Femur (tissue), 1 donor: ENCODE results near the gene SVOPL.

Experiments used
- DNase-seq: peaks from one replicate; pipeline ENCODE4 v3.0.0-alpha.2; 2017

The SVOPL gene

GRCh38 chr7:138553805-138554204 is 147.4 kb downstream of the SVOPL start:
- no peak for DNase-seq

GRCh38 chr7:138551102-138551501 is 150.1 kb downstream of the SVOPL start:
- no peak for DNase-seq

- no peak for DNase-seq
Measured at GRCh38 chr7:138550337-138550736, 150.8 kb downstream of the SVOPL start.

GRCh38 chr7:138549082-138549481 is 152.1 kb downstream of the SVOPL start:
- no peak for DNase-seq

GRCh38 chr7:138546829-138547228 is 154.3 kb downstream of the SVOPL start:
- DNase-seq, result no peak

GRCh38 chr7:138546064-138546619 is 155.0 kb downstream of the SVOPL start:
- DNase-seq, result no peak

GRCh38 chr7:138545123-138545522 is 156.0 kb downstream of the SVOPL start:
- no peak for DNase-seq
